Heart left ventricle (tissue), 16 donors: ENCODE measurements around the gene CNST. TPM values are rescaled to one million over a fixed set of nuclear protein-coding genes. Genes with fewer than 3 reads are reported as not detected.
"Not testable (repeated sequence)": the region's sequence is repeated elsewhere in the genome, so short reads cannot be mapped to it uniquely, and the experiment has no call there.

Source experiments
- ATAC-seq, 4 donors: fragments of 200-7000 bp; cut with Tn5 transposase; one replicate each; pipeline ENCODE4 v1.9.1; 2020 to 2022; ENCODE audit warnings: moderate library complexity in 4 of 4, mild to moderate bottlenecking in 3 of 4, moderate number of reproducible peaks in 1 of 4
- DNase-seq, 5 donors: peaks; one replicate each; pipeline ENCODE4 v3.0.0-alpha.2; 2020
- H3K27ac ChIP-seq, 12 donors: fragments of 200-600 bp; sonication (generic) in 4 of 12; one replicate each; pipeline versions ENCODE4 v1.5.0 to v1.8.0; 2016 to 2022; ENCODE audit warnings: mild to moderate bottlenecking in 2 of 12
- H3K27me3 ChIP-seq, 9 donors: fragments of 200-600 bp; sonication (generic) in 2 of 9; one replicate each; pipeline versions ENCODE4 v1.5.1 to v1.8.0; 2016 to 2022; ENCODE audit warnings: mild to moderate bottlenecking in 3 of 9
- H3K36me3 ChIP-seq, 9 donors: fragments of 200-600 bp; sonication (generic) in 2 of 9; one replicate each; pipeline versions ENCODE4 v1.5.0 to v1.8.0; 2018 to 2022; ENCODE audit warnings: mild to moderate bottlenecking in 2 of 9
- H3K4me1 ChIP-seq, 12 donors: fragments of 200-600 bp; sonication (generic) in 4 of 12; one replicate each; pipeline versions ENCODE4 v1.5.0 to v1.8.0; 2016 to 2022; ENCODE audit warnings: mild to moderate bottlenecking in 3 of 12
- H3K4me3 ChIP-seq, 12 donors: fragments of 200-600 bp; sonication (generic) in 4 of 12; one replicate each; pipeline versions ENCODE4 v1.5.0 to v1.8.0; 2017 to 2022; ENCODE audit warnings: mild to moderate bottlenecking in 9 of 12, moderate library complexity in 4 of 12
- H3K9me3 ChIP-seq, 12 donors: fragments of 200-600 bp; sonication (generic) in 4 of 12; one replicate each; pipeline versions ENCODE4 v1.5.0 to v1.8.0; 2016 to 2022; ENCODE audit warnings: mild to moderate bottlenecking in 1 of 12
- CTCF ChIP-seq, 12 donors: fragments of 200-600 bp; sonication (generic) in 4 of 12; IDR thresholded peaks; one replicate each; pipeline versions ENCODE4 v1.5.0 to v1.8.0; 2018 to 2022; ENCODE audit warnings: antibody characterized with exemption in 12 of 12, mild to moderate bottlenecking in 5 of 12
- POLR2A ChIP-seq, 2 donors: fragments of 450-650 bp; IDR thresholded peaks; one replicate each; pipeline ENCODE4 v1.6.1; 2017; ENCODE audit warnings: antibody characterized with exemption in 2 of 2, mild to moderate bottlenecking in 2 of 2, moderate library complexity in 2 of 2
- WGBS, 4 donors: extraction: QIAGEN DNeasy Blood & Tissue Kit in 2 of 4; methylation state at CpG; one replicate each; pipeline versions ENCODE4 v1.1.5 to v1.1.7; 2013 to 2018; 5-methylcytosine and 5-hydroxymethylcytosine counted together
- intact Hi-C, 10 donors: fragments of 100-400 bp; cut with DNase I; formaldehyde crosslinking; loops; one replicate each; pipeline versions ENCODE4 v1.11.1 to v1.14.2; 2022
- polyA plus RNA-seq, 2 donors: library from polyadenylated mRNA; stranded (reverse); fragments of 200-250 nt; gene quantifications; one replicate each; pipeline ENCODE4 v1.2.3, GENCODE V29; 2013
- total RNA-seq, 9 donors: library from RNA; depleted of rRNA in 2 of 9; stranded (reverse); fragments of >200 nt in 2 of 9; fragmentation: NEBNext Ultra II Directional in 3 of 9; extraction: Animal tissue kit (Norgen Biotek cat#: 25700) in 3 of 9; gene quantifications; one replicate each; pipeline versions ENCODE4 v1.1.0 to v1.2.4, GENCODE V29; 2016 to 2023
- donor health status: ischemic (EF 13 %, LVEDD 7.1; RV severe dilation, severe dysfunction).
- donor health status: healthy with polysubstance abuse.
- donor health status: DM: no; HTN: yes; CAD: no.
- donor health status: DM: no; HTN: no; CAD: no.
- donor health status: ischemic (EF 25% LVEDD 6.9; RV normal size, moderate dysfunction).
- donor health status: ischemic (EF 25% LVEDD 5.7; RV mildly dilated, moderate dysfunction).
- donor health status: healthy.
- donor health status: DM: yes; HTN: yes; CAD: no.
- donor health status: ischemic (EF 35%, LVEDD 5.7; RV mildly dilated, moderate dysfunction).
- donor health status: nonischemic (EF 11% LVEDD 7.7; RV severe dilation, severe dysfunction).
- donor health status: DM: yes; HTN: yes; CAD: no.
- donor health status: PGD.
- donor health status: ischemic (EF 29% LVEDD 5.4; RV normal size, mild dysfunction).
- donor health status: nonischemic (EF 23%, LVEDD 6.1; RV moderate dilation, normal function).

The CNST gene
- total and polyA plus RNA-seq, 11 donors = 3.9 to 23.9 (median 17.6) TPM

- DNase-seq (no peak), ATAC-seq (no peak)
- no peaks in the 10 kb centered on the region for H3K27me3 ChIP-seq
- H3K36me3 ChIP-seq = peaks cover 0 to 98% (median 93%) of the 10 kb centered on the region in 9 donors
- H3K4me1 ChIP-seq = no peaks in the 10 kb centered on the region
- H3K27ac ChIP-seq = no peak overlapping the region
- no peak overlapping the region for H3K4me3 ChIP-seq
- no peaks in the 10 kb centered on the region for H3K9me3 ChIP-seq
- WGBS, 4 donors = 95 to 97% (median 96%) methylated on average over 16 of the region's 16 CpGs
- intact Hi-C loops = no loop called here
- TF ChIP-seq CTCF (IDR thresholded peaks at IDR 0.05) = no peak
- no peak for TF ChIP-seq POLR2A (IDR thresholded peaks at IDR 0.05)
Measured at GRCh38 chr1:246554201-246554600, 12.1 kb upstream of the CNST start.

GRCh38 chr1:246558041-246558440, 8.2 kb upstream of the CNST start:
- no peak for DNase-seq
- no peaks in the 10 kb centered on the region for H3K27me3 ChIP-seq
- H3K27ac ChIP-seq = no peak overlapping the region
- ATAC-seq = no peak
- 98 to 99% (median 99%) methylated on average over 2 of the region's 2 CpGs for WGBS, 4 donors
- intact Hi-C loops = no loop called here
- TF ChIP-seq CTCF (IDR thresholded peaks at IDR 0.05) (no peak), POLR2A (IDR thresholded peaks at IDR 0.05) (no peak)
- H3K4me1 ChIP-seq = no peaks in the 10 kb centered on the region
- H3K4me3 ChIP-seq = no peak overlapping the region
- H3K9me3 ChIP-seq = no peaks in the 10 kb centered on the region
- H3K36me3 ChIP-seq = peaks cover 0 to 96% (median 76%) of the 10 kb centered on the region in 9 donors

- 90 to 95% (median 95%) methylated on average over 4 of the region's 4 CpGs for WGBS, 4 donors
- no peaks in the 10 kb centered on the region for H3K9me3 ChIP-seq
- TF ChIP-seq CTCF (IDR thresholded peaks at IDR 0.05) = no peak
- no peak for TF ChIP-seq POLR2A (IDR thresholded peaks at IDR 0.05)
- no peaks in the 10 kb centered on the region for H3K27me3 ChIP-seq
- intact Hi-C loops = no loop called here
- H3K36me3 ChIP-seq = peaks cover 0 to 95% (median 75%) of the 10 kb centered on the region in 9 donors
- DNase-seq (no peak), ATAC-seq (no peak)
- H3K27ac ChIP-seq = no peak overlapping the region
- no peak overlapping the region for H3K4me3 ChIP-seq
- peaks cover 0 to 5% (median 1%) of the 10 kb centered on the region in 12 donors for H3K4me1 ChIP-seq
Measured at GRCh38 chr1:246559310-246559709, 6.9 kb upstream of the CNST start.

- H3K4me1 ChIP-seq = peaks cover 0 to 18% (median 13%) of the 10 kb centered on the region in 12 donors
- peaks cover 0 to 80% (median 61%) of the 10 kb centered on the region in 9 donors for H3K36me3 ChIP-seq
- H3K9me3 ChIP-seq, H3K4me3 ChIP-seq, DNase-seq, H3K27me3 ChIP-seq, H3K27ac ChIP-seq, ATAC-seq: not testable (repeated sequence)
- intact Hi-C loops = loop anchor here in 2 of 10 donors (10.0 kb wide), 1 partner anchor 84 kb away; no protein-coding TSS in a partner anchor
- WGBS, 4 donors = 87 to 92% (median 89%) methylated on average over 10 of the region's 10 CpGs
Measured at GRCh38 chr1:246560833-246561232, 5.4 kb upstream of the CNST start.
